CD4-positive, alpha-beta T cell (primary cell): ENCODE data around the gene KCNA2. TPM values are rescaled to one million over a fixed set of nuclear protein-coding genes. Genes with fewer than 3 reads are reported as not detected.

Source experiments
- ATAC-seq: fragments of 200-7000 bp; cut with Tn5 transposase; one replicate; pipeline ENCODE4 v1.10.0; 2022; ENCODE audit warnings: mild to moderate bottlenecking; ENCODE audit not compliant: poor library complexity
- CTCF ChIA-PET: fragments of 350-600 bp; sonication (Branson Sonifier 250); formaldehyde crosslinking; loops from one replicate; lab custom pipeline; 2021; ENCODE audit warnings: antibody characterized with exemption, inconsistent platforms; lab: Charles Lee
- POLR2A ChIA-PET: fragments of 350-600 bp; sonication (Branson Sonifier 250); formaldehyde crosslinking; loops from one replicate; lab custom pipeline; 2021; ENCODE audit warnings: antibody characterized with exemption, inconsistent platforms; lab: Charles Lee
- DNase-seq, 14 experiments: peaks; one replicate each; pipeline ENCODE4 v3.0.0-alpha.2; 2013 to 2020; ENCODE audit warnings: mixed read lengths in 2 of 14
- H3K27ac ChIP-seq, 2 donors: one replicate each; pipeline versions ENCODE4 v1.5.1 to v1.7.0; 2013; ENCODE audit warnings: low read length in 2 of 2, low read depth in 1 of 2, mild to moderate bottlenecking in 1 of 2
- H3K27me3 ChIP-seq, 2 experiments: 1 replicate in 1 of 2; 2 replicates in 1 of 2; pipeline versions ENCODE4 v1.6.1 to v1.7.0; 2013; ENCODE audit warnings: low read length in 2 of 2, control low read depth in 1 of 2, mild to moderate bottlenecking in 1 of 2, moderate library complexity in 1 of 2; ENCODE audit not compliant: insufficient read depth in 2 of 2, control insufficient read depth in 1 of 2
- H3K36me3 ChIP-seq: one replicate; pipeline ENCODE4 v1.6.1; 2013; ENCODE audit warnings: low read length, control low read depth; ENCODE audit not compliant: insufficient read depth
- H3K4me1 ChIP-seq: one replicate; pipeline ENCODE4 v1.6.1; 2013; ENCODE audit warnings: low read length, control low read depth; ENCODE audit not compliant: insufficient read depth
- H3K4me3 ChIP-seq: one replicate; pipeline ENCODE4 v1.5.1; 2013; ENCODE audit warnings: mild to moderate bottlenecking, low read length, moderate library complexity
- H3K9me3 ChIP-seq, 2 experiments: 1 replicate in 1 of 2; 2 replicates in 1 of 2; pipeline versions ENCODE4 v1.6.1 to v1.7.0; 2013; ENCODE audit warnings: low read length in 2 of 2, mild to moderate bottlenecking in 2 of 2, control low read depth in 1 of 2, moderate library complexity in 1 of 2; ENCODE audit not compliant: control insufficient read depth in 1 of 2, insufficient read depth in 1 of 2
- H3K27ac Mint-ChIP-seq: one replicate; pipeline ENCODE4 v1.8.0; 2020; ENCODE audit warnings: mixed read lengths
- H3K27me3 Mint-ChIP-seq: one replicate; pipeline ENCODE4 v1.8.0; 2021; ENCODE audit warnings: mixed read lengths
- H3K36me3 Mint-ChIP-seq: one replicate; pipeline ENCODE4 v1.8.0; 2021; ENCODE audit warnings: low read depth, mixed read lengths
- H3K4me1 Mint-ChIP-seq: one replicate; pipeline ENCODE4 v1.8.0; 2021; ENCODE audit warnings: low read depth, mixed read lengths
- H3K4me3 Mint-ChIP-seq: one replicate; pipeline ENCODE4 v1.8.0; 2020; ENCODE audit warnings: mild to moderate bottlenecking, mixed read lengths
- H3K9me3 Mint-ChIP-seq: one replicate; pipeline ENCODE4 v1.8.0; 2020; ENCODE audit warnings: mixed read lengths
- CTCF ChIP-seq: fragments of 200-600 bp; IDR thresholded peaks from one replicate; pipeline ENCODE4 v1.8.0; 2022; ENCODE audit warnings: antibody characterized with exemption, mild to moderate bottlenecking
- intact Hi-C, 2 experiments: fragments of 100-400 bp; cut with DNase I in 1 of 2; cut with micrococcal nuclease in 1 of 2; formaldehyde crosslinking; loops; one replicate each; pipeline versions ENCODE4 v1.15.1 to v1.9.0; 2023 to 2025; cut with DNase I, micrococcal nuclease
- total RNA-seq, 174 experiments: library from RNA in 2 of 174; stranded (reverse) in 2 of 174; gene quantifications; one replicate each; pipeline ENCODE4 v1.2.3 and lab custom pipeline; 2021 to 2026

Gene KCNA2
- total RNA-seq, 2 experiments from 2014 or later: 0.78 to 0.88 TPM

- Histone ChIP-seq H3K27ac (no peak overlapping the region), H3K4me3 (no peak overlapping the region), H3K9me3 (no peaks in the 10 kb centered on the region), H3K27me3 (peaks cover 32 to 54% of the 10 kb centered on the region in 2 experiments), H3K36me3 (no peaks in the 10 kb centered on the region), H3K4me1 (peaks cover 11% of the 10 kb centered on the region)
- peaks cover 63% of the 10 kb centered on the region for H3K27me3 Mint-ChIP-seq
- ATAC-seq: no peak
- no peak overlapping the region for H3K4me3 Mint-ChIP-seq
- DNase-seq: no peak
- no peak overlapping the region for H3K27ac Mint-ChIP-seq
- intact Hi-C loops: loop anchor here in 1 of 2 experiments (5.0 kb wide), 1 partner anchor 211 kb away; no protein-coding TSS in a partner anchor
- H3K36me3 Mint-ChIP-seq: no peaks in the 10 kb centered on the region
- CTCF ChIA-PET: interaction anchor here (1.2 to 2.1 kb wide), 5 partner anchors 210 to 273 kb away, joined by 4 to 15 read pairs (median 5); no protein-coding TSS in a partner anchor
- H3K4me1 Mint-ChIP-seq: no peaks in the 10 kb centered on the region
- POLR2A ChIA-PET: no interaction called here
- no peak for TF ChIP-seq CTCF
- H3K9me3 Mint-ChIP-seq: no peaks in the 10 kb centered on the region
Observed at GRCh38 chr1:110556471-110556807, 49.7 kb downstream of the KCNA2 start.

DNA sequence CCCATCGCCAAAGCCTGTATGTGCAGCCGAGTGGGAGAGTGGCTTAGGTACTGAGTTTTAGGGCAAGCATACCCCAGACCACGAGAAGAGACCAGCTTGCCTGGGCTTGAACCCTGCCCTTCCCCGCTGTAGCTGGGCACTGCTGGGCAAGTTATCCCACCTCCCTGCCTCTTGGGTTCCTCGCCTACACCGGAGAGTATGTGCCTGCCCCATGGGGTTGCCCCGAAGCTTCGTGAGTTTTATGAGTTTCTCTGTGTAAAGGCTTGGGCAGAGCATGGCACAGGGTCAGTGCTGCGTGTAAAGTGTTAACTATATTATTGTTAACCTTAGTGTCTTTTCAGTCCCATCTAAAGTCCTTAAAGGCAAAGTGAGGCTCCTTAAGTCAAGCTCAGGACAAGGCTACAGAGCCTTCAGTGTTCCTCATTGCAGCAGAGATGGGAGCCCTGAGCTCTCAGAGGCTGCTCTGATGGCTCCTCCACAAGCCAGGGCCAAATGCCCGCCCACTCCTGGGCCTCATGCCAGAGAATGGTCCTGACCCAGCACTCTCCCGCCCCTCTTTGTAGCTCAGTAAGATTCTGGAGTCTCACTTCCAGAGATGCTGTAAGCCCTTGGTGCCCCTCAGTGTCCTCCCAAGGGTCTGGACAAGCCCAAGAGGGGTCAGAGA is 50.2 kb downstream of the KCNA2 start:
- Mint-ChIP-seq H3K4me3 (no peak overlapping the region), H3K27me3 (peaks cover 68% of the 10 kb centered on the region), H3K27ac (no peak overlapping the region), H3K4me1 (no peaks in the 10 kb centered on the region), H3K36me3 (no peaks in the 10 kb centered on the region), H3K9me3 (no peaks in the 10 kb centered on the region)
- Histone ChIP-seq H3K4me1 (peaks cover 11% of the 10 kb centered on the region), H3K36me3 (no peaks in the 10 kb centered on the region), H3K4me3 (no peak overlapping the region), H3K27ac (no peak overlapping the region), H3K27me3 (peaks cover 34 to 58% of the 10 kb centered on the region in 2 experiments), H3K9me3 (no peaks in the 10 kb centered on the region)
- no peak for DNase-seq
- no peak for TF ChIP-seq CTCF
- POLR2A ChIA-PET: interaction anchor here (1.3 to 1.5 kb wide), 2 partner anchors 13 to 63 kb away, joined by 3 to 7 read pairs; no protein-coding TSS in a partner anchor
- CTCF ChIA-PET: interaction anchor here (0.6 to 2.4 kb wide), 13 partner anchors 9 to 475 kb away, joined by 3 to 15 read pairs (median 4); partner anchors contain the start of gene KCNA2
- intact Hi-C loops: loop anchor here (1.0 to 5.0 kb wide), 6 partner anchors 59 to 437 kb away; no protein-coding TSS in a partner anchor
- no peak for ATAC-seq

DNA sequence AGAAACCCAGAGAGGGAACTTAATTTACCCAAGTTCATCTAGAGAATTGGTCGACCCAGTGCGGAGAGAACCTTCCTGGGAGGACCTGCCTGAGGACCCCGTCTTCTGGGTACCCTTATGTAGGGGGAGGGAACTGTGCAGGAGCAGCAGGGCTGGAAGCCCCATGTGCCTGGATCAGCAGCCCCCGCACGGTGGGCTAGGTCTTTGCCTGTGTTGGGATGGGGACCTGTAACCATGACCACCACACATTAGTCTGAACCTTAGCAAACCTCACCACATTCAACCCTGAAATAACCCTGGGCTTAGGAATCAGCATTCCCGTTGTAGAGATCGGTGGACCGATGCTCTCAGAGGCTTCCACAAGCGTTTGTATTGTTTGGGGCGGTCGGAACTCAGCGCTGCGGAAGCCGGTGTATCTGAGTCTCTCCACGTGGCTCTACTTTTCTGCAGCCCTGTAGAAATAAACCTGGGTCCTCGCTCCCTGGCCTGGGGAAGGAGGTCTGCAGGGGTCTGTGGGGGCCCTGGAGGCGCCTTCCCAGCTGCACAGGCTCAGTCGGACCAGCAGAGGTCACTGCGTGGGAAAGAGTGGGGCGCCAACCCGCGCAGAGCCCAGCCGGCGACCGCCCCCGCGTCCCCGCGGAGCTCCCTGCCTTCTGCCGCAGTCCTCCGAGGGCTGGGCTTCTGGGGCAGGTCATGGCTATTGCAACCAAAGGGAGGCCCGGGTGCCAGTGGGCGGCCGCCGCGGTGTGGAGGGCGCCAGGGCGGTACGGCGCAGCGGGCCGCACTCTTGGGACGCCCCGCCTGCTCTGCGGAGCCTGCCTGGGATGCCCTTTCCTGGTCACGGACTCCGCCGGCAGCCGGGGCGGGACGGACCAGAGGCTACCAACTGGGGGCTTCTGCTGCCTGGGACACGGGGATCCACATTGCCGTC is 51.0 kb downstream of the KCNA2 start:
- ATAC-seq (peak; percentile 94), DNase-seq (peak; percentile 27 to 77 (median 46))
- Mint-ChIP-seq H3K9me3 (no peaks in the 10 kb centered on the region), H3K27me3 (peaks cover 72% of the 10 kb centered on the region), H3K4me3 (no peak overlapping the region), H3K27ac (no peak overlapping the region), H3K36me3 (no peaks in the 10 kb centered on the region), H3K4me1 (no peaks in the 10 kb centered on the region)
- CTCF ChIA-PET: interaction anchor here (0.6 to 2.4 kb wide), 13 partner anchors 10 to 475 kb away, joined by 3 to 15 read pairs (median 4); partner anchors contain the start of gene KCNA2
- Histone ChIP-seq H3K36me3 (no peaks in the 10 kb centered on the region), H3K4me1 (peaks cover 11% of the 10 kb centered on the region), H3K4me3 (no peak overlapping the region), H3K27me3 (peaks cover 34 to 62% of the 10 kb centered on the region in 2 experiments), H3K9me3 (no peaks in the 10 kb centered on the region), H3K27ac (no peak overlapping the region)
- intact Hi-C loops: loop anchor here (1.0 to 5.0 kb wide), 6 partner anchors 60 to 438 kb away; no protein-coding TSS in a partner anchor
- POLR2A ChIA-PET: interaction anchor here (0.9 to 1.5 kb wide), 3 partner anchors 14 to 64 kb away, joined by 3 to 7 read pairs (median 3); no protein-coding TSS in a partner anchor
- TF ChIP-seq CTCF: peak; percentile 77
